Type B pancreatic cell (in vitro differentiated cells): ENCODE data around the gene EFEMP2. TPM values are rescaled to one million over a fixed set of nuclear protein-coding genes. Genes with fewer than 3 reads are reported as not detected.

Experiments used
- DNase-seq: peaks from one replicate; pipeline ENCODE4 v3.0.0; 2021; ENCODE audit warnings: mixed read lengths; ENCODE audit not compliant: unreplicated experiment; ENCODE audit errors: extremely low spot score
- H3K27ac Mint-ChIP-seq: 2 replicates; pipeline ENCODE4 v1.8.0; 2021; ENCODE audit warnings: mild to moderate bottlenecking, mixed read lengths
- H3K27me3 Mint-ChIP-seq: 2 replicates; pipeline ENCODE4 v1.8.0; 2021; ENCODE audit warnings: mixed read lengths
- H3K36me3 Mint-ChIP-seq: 2 replicates; pipeline ENCODE4 v1.8.0; 2021; ENCODE audit warnings: mixed read lengths
- H3K4me1 Mint-ChIP-seq: one replicate; pipeline ENCODE4 v1.8.0; 2021; ENCODE audit warnings: mixed read lengths; ENCODE audit not compliant: unreplicated experiment
- H3K4me3 Mint-ChIP-seq: 2 replicates; pipeline ENCODE4 v1.8.0; 2021; ENCODE audit warnings: mild to moderate bottlenecking, mixed read lengths
- H3K9me3 Mint-ChIP-seq: 2 replicates; pipeline ENCODE4 v1.8.0; 2021; ENCODE audit warnings: mixed read lengths
- total RNA-seq: library from RNA; stranded (reverse); gene quantifications from 2 replicates; pipeline ENCODE4 v1.2.1, GENCODE V29; 2021; ENCODE audit warnings: low replicate concordance
- TF ChIP-seq, protein P1 (sequence below): fragments of 200-600 bp; sonication (generic); conservative IDR thresholded peaks from 2 replicates; pipeline ENCODE4 v1.5.0; 2021; ENCODE audit warnings: antibody characterized with exemption, mild to moderate bottlenecking

The EFEMP2 gene
- total RNA-seq, 1 donor from 2014 or later, result 24.5 TPM

DNA sequence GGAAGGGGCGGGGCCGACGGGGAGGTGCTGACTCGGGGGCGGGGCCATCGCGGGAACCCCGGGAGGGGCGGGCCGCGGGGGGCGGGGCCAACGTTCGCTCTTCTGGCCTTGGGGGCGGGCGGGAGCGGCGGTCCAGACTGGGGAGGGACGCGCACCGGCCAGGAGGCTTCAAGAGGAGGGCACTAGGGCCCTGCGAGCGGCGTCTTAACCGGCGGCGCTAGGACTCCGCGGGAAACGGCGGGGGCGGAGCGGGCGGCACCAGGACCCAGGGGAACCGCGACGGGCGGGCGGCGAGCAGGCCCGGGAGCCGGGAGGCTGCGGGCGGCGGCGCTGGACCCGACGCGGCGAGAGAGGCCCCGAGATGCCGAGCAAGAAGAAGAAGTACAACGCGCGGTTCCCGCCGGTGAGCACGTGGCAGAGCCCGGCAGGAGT is 46.6 kb upstream of the EFEMP2 start, which contains the start of gene DRAP1:
Gene DRAP1 (plus strand): TSS at position 286 of the 432 bp plus-strand sequence. CDS start 76 bp downstream, at position 362.
- Mint-ChIP-seq H3K27me3 (no peaks in the 10 kb centered on the region), H3K4me1 (peaks cover 16% of the 10 kb centered on the region), H3K4me3 (peak within 1 kb of the TSS; percentile 91), H3K27ac (peak within 1 kb of the TSS; percentile 79), H3K36me3 (peaks cover 4% of the 10 kb centered on the region), H3K9me3 (no peaks in the 10 kb centered on the region)
- TF ChIP-seq, protein P1, sequence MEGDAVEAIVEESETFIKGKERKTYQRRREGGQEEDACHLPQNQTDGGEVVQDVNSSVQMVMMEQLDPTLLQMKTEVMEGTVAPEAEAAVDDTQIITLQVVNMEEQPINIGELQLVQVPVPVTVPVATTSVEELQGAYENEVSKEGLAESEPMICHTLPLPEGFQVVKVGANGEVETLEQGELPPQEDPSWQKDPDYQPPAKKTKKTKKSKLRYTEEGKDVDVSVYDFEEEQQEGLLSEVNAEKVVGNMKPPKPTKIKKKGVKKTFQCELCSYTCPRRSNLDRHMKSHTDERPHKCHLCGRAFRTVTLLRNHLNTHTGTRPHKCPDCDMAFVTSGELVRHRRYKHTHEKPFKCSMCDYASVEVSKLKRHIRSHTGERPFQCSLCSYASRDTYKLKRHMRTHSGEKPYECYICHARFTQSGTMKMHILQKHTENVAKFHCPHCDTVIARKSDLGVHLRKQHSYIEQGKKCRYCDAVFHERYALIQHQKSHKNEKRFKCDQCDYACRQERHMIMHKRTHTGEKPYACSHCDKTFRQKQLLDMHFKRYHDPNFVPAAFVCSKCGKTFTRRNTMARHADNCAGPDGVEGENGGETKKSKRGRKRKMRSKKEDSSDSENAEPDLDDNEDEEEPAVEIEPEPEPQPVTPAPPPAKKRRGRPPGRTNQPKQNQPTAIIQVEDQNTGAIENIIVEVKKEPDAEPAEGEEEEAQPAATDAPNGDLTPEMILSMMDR, result no peak
- DNase-seq, result peak; percentile 99

DNA sequence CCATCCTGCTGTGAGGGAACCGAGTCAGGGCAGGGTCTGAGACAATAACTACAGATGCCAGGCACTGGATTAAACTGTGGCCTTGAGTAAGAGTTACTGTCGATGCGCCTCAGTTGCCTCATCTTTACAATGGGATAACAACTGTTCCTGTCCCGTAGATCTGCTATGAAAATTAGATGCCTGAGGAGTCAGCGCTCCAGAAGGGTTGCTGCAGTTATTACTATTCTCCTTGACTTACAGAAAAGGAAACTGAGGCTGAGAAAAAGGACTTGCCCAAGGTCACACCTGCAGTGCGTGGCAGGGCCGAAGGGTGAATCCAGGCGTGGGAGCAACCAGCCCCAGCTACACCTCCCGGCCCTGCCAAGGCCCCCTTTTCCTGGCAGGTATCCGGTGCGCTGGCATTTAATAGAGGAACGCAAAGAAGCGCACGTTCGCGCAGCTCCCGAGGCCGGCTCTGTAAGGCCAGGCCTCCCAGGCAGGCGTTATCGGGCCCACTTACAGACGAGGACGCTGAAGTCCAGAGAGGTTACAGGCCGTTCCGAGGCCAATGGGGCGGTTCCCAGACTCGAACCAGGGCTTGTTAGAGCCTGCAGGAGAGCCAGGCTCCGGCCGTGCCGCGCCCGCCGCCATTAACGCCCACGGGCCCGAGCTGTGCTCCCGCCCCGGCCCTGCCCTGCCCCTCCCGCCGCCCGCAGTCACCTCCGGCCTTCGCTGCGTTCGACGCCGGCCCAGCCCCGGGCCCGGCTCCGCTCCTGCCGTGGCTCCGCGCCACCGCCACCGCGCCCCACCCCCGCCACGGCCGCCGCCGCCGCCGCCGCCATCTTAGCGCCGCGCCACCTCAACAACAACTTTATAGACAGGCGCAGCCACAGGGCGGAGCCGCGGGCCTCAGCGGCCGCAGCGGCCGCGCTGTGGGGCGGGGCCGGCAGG is 45.9 kb upstream of the EFEMP2 start, which contains the start of gene C11orf68:
Gene C11orf68 (minus strand): TSS at position 852 of the 930 bp plus-strand sequence. CDS start 31 bp downstream, at position 821.
- DNase-seq, result no peak
- Mint-ChIP-seq H3K4me1 (peaks cover 16% of the 10 kb centered on the region), H3K4me3 (peak within 1 kb of the TSS; percentile 91), H3K9me3 (no peaks in the 10 kb centered on the region), H3K27me3 (no peaks in the 10 kb centered on the region), H3K27ac (peak within 1 kb of the TSS; percentile 79), H3K36me3 (peaks cover 4% of the 10 kb centered on the region)
- TF ChIP-seq, protein P1, result no peak

DNA sequence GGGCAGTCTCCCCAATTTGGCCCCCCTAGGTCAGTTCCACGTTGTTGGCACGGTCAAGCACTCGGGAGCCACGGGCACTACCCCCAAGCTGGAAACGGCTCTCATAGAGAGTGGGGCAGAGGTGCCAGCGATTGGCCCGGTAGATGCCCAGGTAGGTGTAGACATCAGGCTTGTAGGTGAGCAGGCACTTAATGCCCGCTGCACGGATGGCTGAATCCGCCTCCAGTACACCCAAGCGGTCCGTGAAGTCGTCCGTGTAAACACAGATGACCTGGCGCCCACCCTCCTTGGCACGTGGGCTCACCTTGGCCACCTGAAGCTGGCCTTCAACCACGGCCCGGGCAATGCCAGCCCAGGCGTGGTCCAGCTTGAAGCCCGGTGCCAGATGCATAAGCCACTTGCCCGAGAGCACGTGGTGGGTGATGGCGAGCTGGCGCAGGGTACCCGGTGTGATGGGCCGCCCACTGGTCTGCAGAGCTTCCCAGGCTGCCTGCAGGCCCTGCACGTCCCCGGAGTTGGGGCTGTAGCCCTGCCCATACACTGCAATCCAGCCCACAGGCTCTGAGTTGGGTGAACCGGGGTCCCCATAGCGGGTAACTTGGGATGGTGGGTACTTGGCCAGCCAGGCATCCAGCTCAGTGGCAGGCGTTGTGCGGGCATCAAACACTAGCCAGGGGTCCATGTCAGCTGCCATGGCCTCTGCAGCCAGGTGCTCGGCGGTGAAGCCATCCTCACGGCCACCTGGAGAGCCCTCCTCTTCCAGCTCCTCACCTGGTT is 45.0 kb upstream of the EFEMP2 start:
- Mint-ChIP-seq H3K9me3 (no peaks in the 10 kb centered on the region), H3K4me1 (peaks cover 16% of the 10 kb centered on the region), H3K27ac (peak overlapping the region; percentile 74), H3K27me3 (no peaks in the 10 kb centered on the region), H3K4me3 (peak overlapping the region; percentile 86), H3K36me3 (peaks cover 1% of the 10 kb centered on the region)
- TF ChIP-seq, protein P1, result no peak
- DNase-seq, result no peak

DNA sequence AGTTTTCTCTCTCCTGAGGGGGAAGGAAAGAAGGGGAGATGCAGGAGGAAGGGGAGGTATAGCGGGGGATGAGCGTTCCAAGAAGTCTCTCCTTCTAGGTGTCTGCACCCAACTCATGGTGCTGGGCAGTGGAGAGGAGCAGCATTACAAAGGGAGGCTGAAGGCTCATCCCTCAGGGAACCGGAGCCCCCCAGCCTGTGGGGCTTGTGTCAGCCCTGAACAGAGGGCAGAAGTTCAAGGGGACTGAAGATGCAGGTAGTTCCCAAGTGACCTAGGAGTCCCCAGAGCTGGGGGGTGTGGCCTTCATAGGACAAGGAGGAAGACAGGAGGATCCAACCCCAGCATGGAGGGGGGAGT is 44.5 kb upstream of the EFEMP2 start:
- H3K27ac Mint-ChIP-seq, result peak overlapping the region; percentile 74
- DNase-seq, result no peak
- peaks cover 16% of the 10 kb centered on the region for H3K4me1 Mint-ChIP-seq
- H3K36me3 Mint-ChIP-seq, result no peaks in the 10 kb centered on the region
- TF ChIP-seq, protein P1, result no peak
- H3K27me3 Mint-ChIP-seq, result no peaks in the 10 kb centered on the region
- peak overlapping the region; percentile 83 for H3K4me3 Mint-ChIP-seq
- H3K9me3 Mint-ChIP-seq, result no peaks in the 10 kb centered on the region

DNA sequence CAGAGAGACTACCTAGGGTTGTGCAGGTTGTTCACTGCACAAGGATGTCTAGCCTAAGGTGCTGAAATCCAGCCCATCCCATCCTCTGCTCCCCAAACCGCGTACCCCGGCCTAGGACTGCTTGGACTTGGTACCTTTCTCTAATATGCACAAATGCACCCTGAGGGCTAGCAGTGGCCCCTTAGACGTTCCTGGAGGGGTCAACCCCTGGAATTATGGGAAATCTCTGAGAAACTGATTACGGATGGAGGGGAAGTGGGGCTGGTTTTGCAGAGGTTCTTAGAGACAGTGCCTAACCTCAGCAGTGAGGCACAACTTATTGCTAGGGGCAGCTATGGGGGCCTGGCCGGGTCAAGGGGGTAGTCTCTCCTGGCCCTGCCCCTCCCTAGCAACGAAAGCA is 43.8 kb upstream of the EFEMP2 start:
- TF ChIP-seq, protein P1, result no peak
- Mint-ChIP-seq H3K9me3 (no peaks in the 10 kb centered on the region), H3K27me3 (no peaks in the 10 kb centered on the region), H3K4me1 (peaks cover 16% of the 10 kb centered on the region), H3K27ac (peak overlapping the region; percentile 51), H3K36me3 (no peaks in the 10 kb centered on the region), H3K4me3 (peak overlapping the region; percentile 83)
- no peak for DNase-seq
